Measurements from ENCODE around the gene DCTN2.

DCTN2 gene

DNA sequence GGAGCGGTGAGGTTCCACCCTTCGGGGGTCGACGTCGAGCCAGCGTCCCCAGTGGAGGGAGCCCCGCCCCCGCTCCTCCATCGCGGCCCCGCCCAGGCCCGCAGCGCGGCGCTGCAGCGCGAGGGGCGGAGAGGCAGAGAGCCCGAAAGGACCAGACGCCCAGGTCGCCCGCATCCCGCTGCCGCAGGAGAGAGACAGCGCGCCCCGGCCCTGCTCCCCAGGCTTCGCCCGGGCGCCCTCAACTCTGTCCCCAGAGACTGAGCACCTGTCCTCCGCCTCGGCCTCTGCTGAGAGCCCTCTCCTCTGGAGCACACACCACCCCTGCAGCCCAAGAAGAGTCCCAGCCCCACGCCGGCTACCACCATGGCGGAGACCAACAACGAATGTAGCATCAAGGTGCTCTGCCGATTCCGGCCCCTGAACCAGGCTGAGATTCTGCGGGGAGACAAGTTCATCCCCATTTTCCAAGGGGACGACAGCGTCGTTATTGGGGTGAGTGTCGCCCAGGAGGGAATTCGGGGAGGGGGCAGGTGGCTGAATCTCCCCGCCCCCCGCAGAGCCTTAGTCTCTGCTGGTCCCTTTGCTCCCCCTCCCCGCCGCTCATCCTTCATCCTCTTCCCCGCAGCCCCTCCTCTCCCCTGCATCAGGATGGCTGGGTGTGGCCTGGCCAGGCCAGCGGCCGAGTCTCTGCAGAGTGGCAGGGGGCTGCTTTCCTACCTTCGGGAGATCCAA, 3.1 kb upstream of the DCTN2 start, which contains the start of gene KIF5A:
TSS of gene KIF5A (plus strand) at position 136 of the 732 bp plus-strand sequence. CDS start at position 364, 228 bp downstream.
- DNase-seq (ENCODE audit: low read depth) = no peak

DNA sequence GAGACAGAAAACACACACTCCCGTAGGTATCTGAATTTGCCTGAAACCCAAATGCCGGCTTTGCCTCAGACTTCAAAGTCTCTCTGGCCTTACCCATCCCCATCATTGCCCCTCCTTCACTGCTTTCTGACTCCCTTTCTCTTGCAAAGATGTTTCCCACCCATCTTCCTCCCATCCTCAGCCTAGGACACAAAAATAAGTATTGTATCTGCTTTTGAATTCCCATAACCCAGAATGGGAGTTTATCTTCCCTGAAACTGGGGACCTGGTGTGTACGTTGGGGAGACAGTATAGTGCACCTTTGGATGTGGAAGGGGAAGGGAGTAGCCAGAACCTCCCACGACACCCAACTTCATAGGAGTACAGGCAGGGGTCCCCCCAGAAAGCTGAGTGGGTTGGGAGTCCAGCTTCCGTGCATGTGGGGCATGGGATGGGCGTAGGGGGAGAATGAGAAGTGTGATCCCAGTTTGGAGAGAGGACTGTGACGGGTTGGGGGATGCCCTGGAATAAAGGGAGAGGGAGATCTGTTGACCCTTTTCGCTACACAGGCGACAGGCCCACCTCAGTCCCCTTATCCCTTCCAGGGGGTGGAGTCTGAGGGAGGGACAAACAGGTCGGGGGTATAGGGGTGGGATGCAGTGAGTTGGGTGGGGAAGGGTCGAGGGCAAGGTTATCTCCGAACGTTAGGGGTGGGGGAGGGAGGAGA, 2.4 kb upstream of the DCTN2 start:
- no peak for DNase-seq (ENCODE audit: low read depth)

DNA sequence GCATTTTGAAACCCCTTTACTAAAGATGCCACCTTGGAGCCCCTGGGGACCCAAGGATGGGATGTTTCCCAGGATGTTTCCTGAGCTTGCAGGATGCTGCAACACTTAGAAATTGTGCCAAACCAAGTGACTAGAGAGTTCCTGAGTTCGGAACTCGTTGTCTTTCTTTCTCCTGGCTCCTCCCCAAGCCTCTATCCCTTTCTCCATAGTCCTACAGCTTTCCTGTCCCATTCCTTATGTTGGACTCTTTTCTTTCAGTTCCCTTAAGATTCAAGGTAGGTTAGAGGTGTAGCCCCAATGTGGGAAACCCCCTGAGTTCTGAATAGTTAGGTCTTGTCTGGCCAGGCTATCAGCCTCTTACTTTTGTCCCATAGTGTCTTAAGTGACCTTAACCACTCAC, 1.5 kb upstream of the DCTN2 start:
- no peak for DNase-seq (ENCODE audit: low read depth)

- no peak for DNase-seq (ENCODE audit: low read depth)
Observed at GRCh38 chr12:57548013-57548315, 972 bp upstream of the DCTN2 start.

DNA sequence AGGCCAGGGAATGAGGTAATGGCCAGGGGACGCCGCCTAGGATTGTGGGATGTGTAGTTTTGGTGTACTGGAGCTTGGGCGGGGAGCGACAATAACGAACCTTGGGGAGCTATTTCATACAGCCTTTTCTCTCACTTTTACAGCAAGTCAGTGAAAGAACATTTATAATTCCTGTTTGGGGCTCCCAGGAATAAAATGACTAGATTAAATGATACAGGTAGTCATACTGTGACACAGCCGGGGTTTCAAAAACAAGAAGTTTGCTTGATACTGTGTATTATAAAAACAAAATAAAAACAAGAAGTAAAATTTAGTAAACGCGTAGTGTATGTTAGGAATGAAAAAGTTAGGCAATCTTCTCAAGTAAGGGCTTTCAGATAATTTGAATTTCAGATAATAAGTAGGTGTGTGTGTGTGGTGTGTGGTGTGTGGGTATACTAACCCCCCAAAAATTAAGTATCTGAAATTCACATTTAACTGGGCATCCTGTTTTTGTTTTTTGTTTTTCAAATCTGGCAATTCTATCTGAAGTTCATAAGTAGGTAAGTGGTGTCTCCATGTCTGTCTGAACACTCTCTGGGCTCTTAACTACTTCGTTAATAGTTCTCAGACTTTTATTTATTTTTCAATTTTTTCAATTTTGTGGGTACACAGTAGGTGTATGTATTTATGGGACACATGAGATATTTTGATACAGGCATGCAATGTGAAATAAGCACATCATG, 458 bp upstream of the DCTN2 start:
- no peak for DNase-seq (ENCODE audit: low read depth)

DNA sequence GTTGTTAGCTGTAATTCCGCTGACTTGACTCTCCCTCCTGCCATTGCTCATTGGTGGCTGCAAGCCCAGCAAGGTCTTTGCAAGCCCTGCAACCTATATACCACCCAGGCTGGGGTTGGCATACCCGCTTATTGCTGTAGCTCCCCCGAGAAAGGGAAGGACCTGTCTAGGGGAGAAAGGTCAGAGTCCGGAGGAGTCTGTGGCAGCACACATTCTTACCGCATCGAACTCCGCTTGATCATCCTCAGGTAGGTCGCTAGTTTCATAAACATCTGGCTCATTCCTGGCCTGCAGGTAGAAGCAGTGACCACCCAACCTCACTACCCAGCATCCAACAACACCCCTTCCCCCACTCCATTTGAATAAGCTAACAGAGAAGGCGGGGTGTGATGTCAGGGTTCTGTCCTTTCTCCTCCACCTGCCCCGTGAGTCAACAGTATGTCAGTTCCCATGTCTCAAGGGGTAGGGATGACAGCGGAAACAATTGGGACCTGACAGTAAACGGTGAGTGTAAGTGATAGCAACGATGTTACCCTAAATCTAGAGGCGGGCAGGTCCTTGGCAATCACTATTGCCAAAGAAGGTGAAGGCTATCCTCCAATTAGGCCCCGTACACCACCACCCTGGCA, 1.1 kb downstream of the DCTN2 start:
- no peak for DNase-seq (ENCODE audit: low read depth)

DNA sequence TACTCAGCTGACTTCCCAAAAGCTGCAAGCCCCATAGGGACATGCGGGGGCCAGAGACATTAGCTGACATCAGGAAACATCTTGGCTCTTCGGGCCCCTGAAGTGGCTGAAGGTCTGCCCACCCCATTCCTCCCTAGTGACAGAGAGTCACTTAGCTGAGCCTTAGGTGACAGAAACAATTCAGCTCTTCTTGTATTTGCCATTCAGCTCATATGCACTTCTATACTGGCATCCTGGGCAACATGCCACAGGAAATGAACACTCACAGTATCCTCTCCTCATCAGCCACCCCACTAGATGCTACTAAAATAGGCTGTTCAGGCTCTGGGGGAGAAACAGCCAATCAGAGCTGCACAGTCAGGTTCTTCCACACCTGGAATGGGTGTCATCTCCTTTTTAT, 3.4 kb downstream of the DCTN2 start:
- DNase-seq (ENCODE audit: low read depth) = no peak

- no peak for DNase-seq (ENCODE audit: low read depth)
Observed at GRCh38 chr12:57541717-57542116, 5.3 kb downstream of the DCTN2 start.

DNA sequence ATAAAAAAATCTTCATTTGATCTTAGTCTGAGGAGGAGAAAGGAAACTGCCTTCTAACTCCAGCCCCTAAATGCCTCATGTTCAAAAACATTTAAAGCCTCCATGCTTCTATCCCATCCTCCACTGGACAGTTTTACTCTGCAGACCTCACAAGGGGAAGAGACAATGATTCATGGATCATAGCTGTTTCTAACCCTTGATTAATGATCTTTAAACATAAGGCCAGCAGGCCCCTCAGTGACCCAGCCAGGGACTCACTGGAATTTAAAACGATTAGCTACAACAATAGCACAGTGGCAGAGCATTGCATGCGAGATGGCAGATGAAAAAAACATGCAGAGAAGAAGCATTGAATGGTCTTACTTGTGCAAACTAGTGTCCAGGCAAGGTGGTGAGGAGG, 6.0 kb downstream of the DCTN2 start:
- DNase-seq (ENCODE audit: low read depth) = no peak

DNA sequence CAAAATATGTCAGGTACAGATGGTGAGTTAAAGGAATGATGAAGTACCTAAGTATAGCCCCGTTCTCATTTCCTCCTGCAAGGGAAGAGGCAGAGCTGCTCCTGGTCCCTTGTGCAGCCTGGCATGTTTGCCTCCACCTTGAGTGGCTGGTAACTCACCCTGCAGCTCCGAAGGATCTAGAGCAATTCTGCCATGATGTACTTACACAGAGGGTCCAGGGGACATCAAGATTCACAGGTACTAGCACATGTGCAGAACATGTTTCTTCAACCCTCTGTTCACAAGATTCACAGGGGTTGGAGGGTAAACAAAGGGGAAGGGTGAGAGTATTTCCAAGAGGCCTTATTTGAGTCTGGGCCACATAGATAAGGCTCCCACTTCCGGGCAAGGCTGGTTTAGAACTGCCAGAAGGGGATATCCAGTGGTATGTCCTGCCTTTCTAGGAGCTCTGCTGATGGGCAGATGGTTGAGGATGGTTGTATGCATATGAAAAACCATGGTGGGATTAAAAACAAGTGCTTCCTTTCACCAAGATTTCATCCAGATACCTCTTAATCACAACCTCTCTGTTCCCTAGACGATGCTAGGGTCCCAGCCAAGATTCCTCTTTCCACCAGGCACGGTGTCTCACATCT, 7.7 kb downstream of the DCTN2 start:
- no peak for DNase-seq (ENCODE audit: low read depth)

DNA sequence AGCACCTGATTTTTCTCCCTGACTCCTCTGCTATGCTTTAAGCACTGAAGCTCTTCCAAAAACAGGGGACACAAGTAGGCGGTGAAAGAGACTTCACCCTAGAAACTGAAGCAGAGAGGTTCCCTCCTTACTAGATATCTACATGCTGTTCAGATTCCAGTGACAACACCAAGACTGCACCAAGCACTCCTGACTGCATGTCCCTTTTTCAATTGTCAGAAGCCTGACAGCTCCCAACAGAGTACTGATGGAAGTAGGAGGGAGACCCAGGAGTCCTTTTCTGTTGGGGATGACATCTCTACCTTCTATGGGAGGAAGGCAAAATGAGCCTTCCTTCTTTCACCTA, 10.4 kb downstream of the DCTN2 start:
- no peak for DNase-seq (ENCODE audit: low read depth)

DNA sequence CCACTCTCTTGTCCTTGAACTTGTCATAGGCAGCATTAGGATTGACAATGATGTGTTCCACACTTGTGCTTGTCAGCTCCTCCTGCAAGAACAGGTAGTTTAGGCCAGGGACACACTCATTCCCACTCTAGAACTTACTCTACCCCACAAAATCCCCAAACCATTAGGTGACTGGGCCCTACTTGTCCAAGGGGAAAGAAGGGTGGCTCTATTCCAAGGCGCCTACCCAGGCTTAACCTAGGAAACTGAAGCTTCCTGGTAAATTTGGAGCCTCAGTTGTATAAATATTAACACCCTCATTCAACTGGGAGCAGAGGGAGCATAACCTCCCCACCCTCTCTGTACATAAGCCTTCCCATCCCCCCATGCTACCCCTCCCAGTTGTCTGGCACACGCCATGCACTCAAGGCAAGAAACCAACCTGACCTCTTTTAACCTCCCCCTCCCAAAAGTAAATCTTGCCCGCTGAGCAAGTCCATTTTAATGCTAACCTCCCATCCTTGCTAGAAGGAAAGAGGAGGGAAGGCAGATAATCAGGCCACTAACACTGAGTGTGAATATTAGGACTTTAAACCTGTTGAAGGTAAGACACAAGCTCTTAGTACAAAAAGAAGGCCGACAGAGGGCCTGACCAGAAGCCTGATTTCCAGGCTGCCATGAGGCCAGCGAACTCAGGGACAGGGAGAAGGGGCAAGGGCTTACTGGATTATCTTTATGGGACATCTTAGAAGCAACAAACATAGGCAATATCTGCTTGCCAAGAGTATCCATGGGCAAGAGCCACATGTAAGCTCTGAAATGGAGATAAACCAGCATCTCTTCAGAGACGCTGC, 11.0 kb downstream of the DCTN2 start:
- DNase-seq (ENCODE audit: low read depth) = no peak

DNA sequence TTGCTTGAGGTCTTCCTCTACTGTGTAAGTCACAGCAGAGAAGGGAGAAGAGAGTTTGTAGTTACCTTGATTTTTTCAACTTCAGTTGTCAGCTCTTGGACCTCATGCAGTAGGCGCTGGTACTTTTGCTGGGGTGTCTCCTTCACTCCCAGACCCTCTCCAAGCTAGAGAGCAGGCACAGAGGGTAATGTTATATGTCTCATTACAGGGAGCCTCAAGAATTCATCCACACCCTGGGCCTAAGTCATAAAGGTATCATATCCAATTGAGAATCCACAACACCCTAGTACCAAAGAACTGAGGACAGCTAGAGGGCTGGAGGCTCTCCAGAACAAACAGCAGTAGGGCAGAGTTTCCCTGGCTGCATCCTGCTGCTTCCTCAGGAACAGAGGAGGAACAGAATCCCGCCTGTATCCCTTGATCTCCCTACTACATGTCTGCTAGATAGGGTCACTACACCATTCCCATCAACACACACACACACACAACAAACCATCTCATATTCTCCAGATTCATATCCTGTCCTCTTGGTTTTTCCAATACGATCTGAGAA, 11.9 kb downstream of the DCTN2 start:
- DNase-seq (ENCODE audit: low read depth) = no peak

- DNase-seq (ENCODE audit: low read depth) = no peak
Observed at GRCh38 chr12:57534250-57534649, 12.7 kb downstream of the DCTN2 start.

- DNase-seq (ENCODE audit: low read depth) = no peak
Observed at GRCh38 chr12:57533108-57533507, 13.9 kb downstream of the DCTN2 start.

GRCh38 chr12:57531836-57532235, 15.2 kb downstream of the DCTN2 start:
- DNase-seq (ENCODE audit: low read depth) = no peak

DNA sequence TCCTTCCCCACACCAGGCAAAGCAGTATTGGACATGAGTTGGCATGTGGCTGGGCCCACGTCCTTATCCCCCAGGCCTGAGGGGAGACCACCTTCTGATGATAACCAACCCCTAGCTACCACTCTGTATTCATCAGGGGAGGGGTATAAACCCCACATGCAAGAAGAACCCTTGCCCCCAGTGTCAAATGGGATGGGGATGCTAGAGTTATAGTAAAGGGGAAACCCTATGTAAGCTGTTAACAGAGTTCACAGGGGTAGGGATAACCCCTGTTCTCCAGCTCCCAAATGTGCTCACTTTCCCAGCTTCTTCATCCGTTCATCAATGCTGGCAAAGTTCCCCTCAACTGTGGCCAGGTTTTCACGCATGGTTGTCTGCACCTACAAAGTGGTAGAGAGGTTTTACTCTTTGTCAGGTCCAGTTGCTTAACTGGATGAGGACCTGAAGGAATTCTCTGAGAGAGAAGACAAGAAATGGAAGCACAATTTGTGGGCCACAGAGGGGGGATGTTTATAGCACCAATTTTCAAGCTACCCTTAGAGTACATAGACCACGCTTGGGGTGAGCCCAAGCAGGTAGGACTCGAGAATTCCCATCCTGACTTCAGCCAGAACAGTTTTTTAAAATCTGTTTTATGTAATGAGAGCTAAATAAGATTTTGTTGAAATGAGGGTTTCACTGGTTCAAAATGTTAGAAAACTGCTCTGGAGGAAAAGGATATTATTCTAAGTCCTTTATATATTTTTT, 16.4 kb downstream of the DCTN2 start:
- DNase-seq (ENCODE audit: low read depth) = no peak

GRCh38 chr12:57529831-57530230, 17.2 kb downstream of the DCTN2 start:
- DNase-seq (ENCODE audit: low read depth) = no peak

GRCh38 chr12:57528831-57529555, 18.0 kb downstream of the DCTN2 start:
- no peak for DNase-seq (ENCODE audit: low read depth)

- DNase-seq (ENCODE audit: low read depth) = no peak
Observed at GRCh38 chr12:57528176-57528575, 18.8 kb downstream of the DCTN2 start.
